Naive B cell (primary cell): ENCODE results near the gene MIA2. TPM values are rescaled to one million over a fixed set of nuclear protein-coding genes. Genes with fewer than 3 reads are reported as not detected.
"Not testable (repeated sequence)": the region's sequence is repeated elsewhere in the genome, so short reads cannot be mapped to it uniquely, and the experiment has no call there.

Source experiments
- ATAC-seq, 2 donors: fragments of 150-1000 bp; cut with Tn5 transposase; 2 replicates each; pipeline ENCODE4 v1.10.0; 2021; ENCODE audit warnings: low read depth in 2 of 2, mild to moderate bottlenecking in 2 of 2, moderate library complexity in 2 of 2
- DNase-seq: peaks from one replicate; pipeline ENCODE4 v3.0.0; 2022
- H3K27ac Mint-ChIP-seq, 6 donors: one replicate each; pipeline ENCODE4 v1.8.0; 2020 to 2022; ENCODE audit warnings: mild to moderate bottlenecking in 6 of 6, mixed read lengths in 6 of 6, moderate library complexity in 5 of 6, inconsistent platforms in 2 of 6
- H3K27me3 Mint-ChIP-seq, 3 donors: one replicate each; pipeline ENCODE4 v1.8.0; 2021 to 2022; ENCODE audit warnings: mixed read lengths in 3 of 3, mild to moderate bottlenecking in 1 of 3
- H3K36me3 Mint-ChIP-seq, 2 donors: one replicate each; pipeline ENCODE4 v1.8.0; 2020 to 2022; ENCODE audit warnings: mixed read lengths in 2 of 2, inconsistent platforms in 1 of 2, mild to moderate bottlenecking in 1 of 2
- H3K4me1 Mint-ChIP-seq, 3 donors: one replicate each; pipeline ENCODE4 v1.8.0; 2020 to 2022; ENCODE audit warnings: mixed read lengths in 3 of 3, inconsistent platforms in 1 of 3, mild to moderate bottlenecking in 1 of 3, moderate library complexity in 1 of 3
- H3K4me3 Mint-ChIP-seq, 8 donors: one replicate each; pipeline ENCODE4 v1.8.0; 2020 to 2022; ENCODE audit warnings: mild to moderate bottlenecking in 8 of 8, mixed read lengths in 8 of 8, moderate library complexity in 8 of 8, inconsistent platforms in 2 of 8
- H3K9me3 Mint-ChIP-seq, 7 donors: one replicate each; pipeline ENCODE4 v1.8.0; 2020 to 2022; ENCODE audit warnings: mixed read lengths in 7 of 7, mild to moderate bottlenecking in 5 of 7, inconsistent platforms in 2 of 7, moderate library complexity in 1 of 7
- polyA plus RNA-seq, 6 donors: library from polyadenylated mRNA; unstranded; fragments of 300-500 nt; fragmentation: Illumina TruSeq; gene quantifications; one replicate each; pipeline ENCODE4 v1.2.3, GENCODE V29; 2021; ENCODE audit warnings: low read depth in 6 of 6

Gene MIA2
- polyA plus RNA-seq, 6 donors from 2014 or later = 16.2 to 27.3 (median 23.7) TPM

GRCh38 chr14:39218171-39218769 lies 15.4 kb upstream of the MIA2 start:
- Mint-ChIP-seq H3K27me3 (peaks cover 0 to 6% (median 0%) of the 10 kb centered on the region in 3 donors), H3K4me3 (no peak overlapping the region), H3K4me1 (peaks cover 0 to 8% (median 6%) of the 10 kb centered on the region in 3 donors), H3K36me3 (no peaks in the 10 kb centered on the region), H3K9me3 (peaks cover 0 to 3% (median 0%) of the 10 kb centered on the region in 7 donors), H3K27ac (no peak overlapping the region)
- no peak for DNase-seq
- no peak for ATAC-seq

DNA sequence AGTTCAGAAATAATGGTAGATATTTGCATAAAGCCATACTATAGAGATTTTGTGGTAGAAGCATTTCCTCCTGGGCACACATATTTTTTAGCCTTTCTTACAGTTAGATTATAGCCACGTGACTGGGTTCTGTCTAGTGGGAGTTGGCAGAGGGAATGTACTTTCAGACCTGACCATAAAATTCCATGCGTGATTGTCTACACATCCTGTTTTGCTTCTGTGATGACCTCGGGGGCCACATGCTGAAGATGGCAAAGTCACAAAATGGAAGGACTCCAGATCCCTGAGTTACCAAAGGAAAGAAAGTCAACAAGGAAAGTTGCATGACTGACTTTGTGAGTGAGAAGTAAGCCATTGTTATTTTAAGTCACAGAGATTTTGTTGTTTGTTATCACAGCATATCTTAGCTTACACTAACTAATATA lies 14.6 kb upstream of the MIA2 start:
- no peak overlapping the region for H3K4me3 Mint-ChIP-seq
- no peak overlapping the region for H3K27ac Mint-ChIP-seq
- peaks cover 0 to 8% (median 6%) of the 10 kb centered on the region in 3 donors for H3K4me1 Mint-ChIP-seq
- H3K9me3 Mint-ChIP-seq = peaks cover 0 to 3% (median 0%) of the 10 kb centered on the region in 7 donors
- peaks cover 0 to 10% (median 5%) of the 10 kb centered on the region in 3 donors for H3K27me3 Mint-ChIP-seq
- ATAC-seq (no peak), DNase-seq (no peak)
- H3K36me3 Mint-ChIP-seq = no peaks in the 10 kb centered on the region

DNA sequence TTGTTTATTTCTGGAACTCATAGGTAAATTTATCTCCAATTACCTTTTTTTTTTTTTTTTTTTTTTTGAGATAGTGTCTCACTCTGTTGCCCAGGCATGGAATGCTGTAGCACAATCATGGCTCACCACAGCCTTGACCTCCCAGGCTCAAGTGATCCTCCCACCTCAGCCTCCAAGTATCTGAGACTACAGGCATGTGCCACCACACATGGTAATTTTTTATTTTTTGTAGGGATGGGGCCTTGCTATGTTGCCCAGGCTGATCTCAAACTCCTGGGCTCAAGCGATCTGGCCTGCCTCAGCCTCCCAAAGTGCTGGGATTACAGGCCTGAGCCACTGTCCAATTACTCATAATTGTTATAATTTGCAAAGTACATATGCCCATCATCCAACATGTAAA lies 13.2 kb upstream of the MIA2 start:
- peaks cover 0 to 12% (median 8%) of the 10 kb centered on the region in 3 donors for H3K27me3 Mint-ChIP-seq
- H3K27ac Mint-ChIP-seq, H3K36me3 Mint-ChIP-seq, H3K4me1 Mint-ChIP-seq, DNase-seq, H3K4me3 Mint-ChIP-seq, H3K9me3 Mint-ChIP-seq, ATAC-seq: not testable (repeated sequence)

DNA sequence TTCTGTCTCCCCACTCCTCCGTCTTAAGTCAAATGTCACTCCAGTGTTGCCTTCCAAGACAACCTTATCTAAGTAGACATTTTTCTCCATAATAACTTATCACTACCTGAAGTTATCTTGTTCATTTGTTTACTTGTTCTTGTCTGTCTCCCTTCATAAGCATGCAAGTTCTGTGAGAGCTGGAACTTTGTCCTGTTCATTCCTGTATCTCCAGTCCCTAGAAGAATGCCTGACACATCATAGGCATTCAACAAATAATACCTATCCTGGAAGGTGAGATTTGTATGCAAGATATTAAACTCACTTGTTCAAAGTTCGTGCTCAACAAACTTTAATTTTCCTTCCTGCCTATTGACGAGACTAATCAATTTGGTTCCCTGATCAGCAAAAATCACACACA lies 5.7 kb upstream of the MIA2 start:
- Mint-ChIP-seq H3K27me3 (peaks cover 0 to 8% (median 8%) of the 10 kb centered on the region in 3 donors), H3K9me3 (no peaks in the 10 kb centered on the region), H3K36me3 (no peaks in the 10 kb centered on the region), H3K4me3 (no peak overlapping the region), H3K27ac (no peak overlapping the region), H3K4me1 (peaks cover 0 to 4% (median 2%) of the 10 kb centered on the region in 3 donors)
- DNase-seq (no peak), ATAC-seq (no peak)

DNA sequence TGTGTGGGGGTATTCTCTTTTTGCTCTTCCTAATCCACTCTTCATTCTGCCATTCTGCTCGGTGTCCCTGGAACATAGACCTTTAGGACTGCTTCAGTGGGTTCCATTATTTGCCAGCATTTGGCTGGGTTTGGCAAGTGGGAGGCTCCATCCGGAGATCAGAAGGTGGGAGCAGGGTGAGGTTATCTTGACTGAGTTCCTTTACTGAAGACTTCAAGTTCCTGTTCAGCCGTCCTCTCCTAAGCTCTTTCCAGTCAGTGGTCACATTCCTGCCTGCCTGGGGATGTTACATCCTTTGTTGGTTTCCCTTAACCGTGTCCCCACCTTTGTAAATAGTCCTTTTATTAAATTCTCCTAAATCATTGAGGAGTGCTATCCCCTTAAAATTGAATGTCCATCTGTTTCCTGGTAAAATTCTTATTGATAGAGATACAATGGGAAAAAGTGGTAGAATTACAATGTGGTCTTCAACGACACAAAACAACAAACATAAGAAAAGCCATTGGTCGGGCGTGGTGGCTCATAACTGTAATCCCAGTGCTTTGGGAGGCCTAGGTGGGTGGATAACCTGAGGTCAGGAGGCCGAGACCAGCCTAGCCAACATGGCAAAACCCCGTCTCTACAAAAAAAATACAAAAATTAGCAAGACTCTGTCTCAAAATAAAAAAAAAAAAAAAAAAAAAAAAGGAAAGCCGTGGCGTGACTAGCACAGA lies 5.0 kb upstream of the MIA2 start:
- DNase-seq (no peak), ATAC-seq (no peak)
- peaks cover 0 to 7% (median 6%) of the 10 kb centered on the region in 3 donors for H3K27me3 Mint-ChIP-seq
- H3K4me1 Mint-ChIP-seq = peaks cover 0 to 5% (median 3%) of the 10 kb centered on the region in 3 donors
- no peaks in the 10 kb centered on the region for H3K36me3 Mint-ChIP-seq
- no peak overlapping the region for H3K27ac Mint-ChIP-seq
- no peak overlapping the region for H3K4me3 Mint-ChIP-seq
- no peaks in the 10 kb centered on the region for H3K9me3 Mint-ChIP-seq

DNA sequence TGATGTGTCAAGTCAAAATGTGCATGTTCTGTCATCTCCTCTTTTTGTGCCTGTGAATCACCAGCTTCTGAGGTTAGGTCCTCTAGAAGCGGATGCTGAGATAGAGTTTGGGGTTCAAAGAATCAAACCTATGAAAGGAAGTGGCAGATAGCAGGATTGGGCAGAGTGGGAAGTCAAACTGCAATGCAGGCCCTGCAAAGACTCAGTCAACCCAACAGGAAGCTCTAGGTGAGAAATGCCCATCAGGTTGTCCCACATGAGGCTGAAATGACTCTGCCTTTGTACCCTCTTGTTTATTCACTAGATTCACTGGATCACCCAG lies 4.5 kb upstream of the MIA2 start:
- Mint-ChIP-seq H3K27ac (no peak overlapping the region), H3K36me3 (no peaks in the 10 kb centered on the region), H3K9me3 (no peaks in the 10 kb centered on the region), H3K4me1 (peaks cover 0 to 5% (median 3%) of the 10 kb centered on the region in 3 donors), H3K27me3 (peaks cover 0 to 2% (median under 1%) of the 10 kb centered on the region in 3 donors), H3K4me3 (no peak overlapping the region)
- ATAC-seq (no peak), DNase-seq (no peak)

DNA sequence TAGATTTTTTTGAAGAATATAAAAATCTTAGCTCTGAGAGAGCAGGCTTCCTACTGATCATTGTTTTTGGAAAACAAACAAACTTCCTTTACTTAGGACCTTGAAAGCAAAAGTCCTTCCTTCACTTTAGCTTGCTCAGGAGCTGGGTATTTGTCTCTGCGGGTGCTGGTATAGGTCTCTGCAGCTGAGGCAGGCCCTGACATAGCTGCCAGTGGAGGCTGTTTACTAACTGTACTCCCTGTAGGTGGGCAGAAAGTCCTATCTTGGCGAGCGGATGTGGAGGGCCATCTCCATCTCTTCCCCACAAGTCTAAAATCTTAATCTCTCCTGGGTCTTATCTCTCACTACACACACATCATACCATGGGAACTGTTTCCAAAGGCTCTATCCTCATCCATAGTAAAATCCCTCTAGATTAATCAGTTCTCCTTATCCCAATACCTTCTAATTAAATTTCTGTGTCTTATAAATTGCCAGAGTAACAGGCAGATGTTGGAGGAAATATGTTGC lies 4.1 kb upstream of the MIA2 start:
- Mint-ChIP-seq H3K4me1 (peaks cover 0 to 5% (median 3%) of the 10 kb centered on the region in 3 donors), H3K27me3 (no peaks in the 10 kb centered on the region), H3K27ac (peak overlapping the region in 1 of 6 donors; percentile 17), H3K4me3 (no peak overlapping the region), H3K36me3 (no peaks in the 10 kb centered on the region), H3K9me3 (no peaks in the 10 kb centered on the region)
- ATAC-seq (no peak), DNase-seq (no peak)

DNA sequence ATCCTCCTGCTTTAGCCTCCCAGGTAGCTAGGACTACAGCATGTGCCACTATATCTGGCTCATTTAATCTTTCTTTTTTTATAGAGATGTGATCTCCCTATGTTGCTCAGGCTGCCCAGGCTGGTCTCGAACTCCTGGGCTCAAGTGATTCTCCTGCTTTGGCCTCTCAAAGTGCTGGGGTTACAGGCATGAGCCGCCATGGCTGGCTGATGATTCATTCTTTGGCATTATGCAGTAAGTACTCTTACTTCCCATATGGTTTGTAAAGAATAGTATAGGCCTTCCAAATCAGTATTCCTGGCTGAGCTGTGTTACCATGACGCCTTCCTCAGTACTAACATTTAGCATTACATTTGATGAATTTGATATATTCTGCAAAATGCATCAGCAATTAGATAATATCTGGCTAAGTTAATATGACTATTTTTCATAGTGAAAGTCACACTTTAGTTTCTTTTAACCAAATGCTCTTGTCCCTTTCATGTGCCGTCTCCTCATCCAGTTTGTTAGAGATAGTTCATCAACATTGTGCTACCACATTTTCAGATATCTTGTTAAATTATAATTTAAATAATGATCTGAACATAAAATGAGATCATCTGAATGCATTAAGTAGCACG lies 3.2 kb upstream of the MIA2 start:
- no peak for DNase-seq
- H3K9me3 Mint-ChIP-seq = no peaks in the 10 kb centered on the region
- peaks cover 0 to 5% (median 3%) of the 10 kb centered on the region in 3 donors for H3K4me1 Mint-ChIP-seq
- H3K4me3 Mint-ChIP-seq = no peak overlapping the region
- no peak overlapping the region for H3K27ac Mint-ChIP-seq
- ATAC-seq = no peak
- H3K27me3 Mint-ChIP-seq = no peaks in the 10 kb centered on the region
- no peaks in the 10 kb centered on the region for H3K36me3 Mint-ChIP-seq

DNA sequence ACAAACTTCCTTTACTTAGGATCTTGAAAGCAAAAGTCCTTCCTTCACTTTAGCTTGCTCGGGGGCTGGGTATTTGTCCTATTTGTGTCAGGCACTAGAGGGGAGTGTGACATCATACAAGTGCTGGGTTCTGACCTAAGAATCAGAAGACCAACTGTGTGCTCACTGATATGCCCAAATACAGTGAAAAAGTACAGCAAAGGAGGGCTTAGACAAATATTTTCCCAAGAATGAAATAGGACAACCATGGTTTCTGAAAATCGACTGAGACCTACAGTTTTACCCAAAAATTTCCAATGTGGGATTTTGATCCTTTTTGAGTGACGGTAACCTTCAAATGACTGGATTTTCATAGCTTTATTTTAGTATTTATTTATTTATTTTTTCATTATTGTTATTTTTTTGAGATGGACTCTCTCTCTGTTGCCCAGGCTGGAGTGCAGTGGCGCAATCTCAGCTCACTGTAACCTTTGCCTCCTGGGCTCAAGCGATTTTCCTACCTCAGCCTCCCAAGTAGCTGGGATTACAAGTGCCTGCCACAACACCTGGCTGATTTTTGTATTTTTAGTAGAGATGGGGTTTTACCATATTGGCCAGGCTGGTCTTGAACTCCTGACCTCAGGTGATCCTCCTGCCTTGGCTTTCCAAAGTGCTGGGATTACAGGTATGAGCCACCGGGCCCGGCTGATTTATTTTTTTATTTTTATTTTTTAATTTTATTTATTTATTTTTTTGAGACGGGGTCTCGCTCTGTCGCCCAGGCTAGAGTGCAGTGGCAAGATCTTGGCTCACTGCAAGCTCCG lies 1.8 kb upstream of the MIA2 start:
- H3K36me3 Mint-ChIP-seq, H3K27me3 Mint-ChIP-seq, H3K9me3 Mint-ChIP-seq, H3K4me3 Mint-ChIP-seq, H3K27ac Mint-ChIP-seq, H3K4me1 Mint-ChIP-seq: not testable (repeated sequence)
- DNase-seq = peak; percentile 22
- ATAC-seq = peak; percentile 55 to 77

GRCh38 chr14:39232554-39233415 lies 930 bp upstream of the MIA2 start:
- Mint-ChIP-seq H3K4me3 (peak overlapping the region in 1 of 8 donors; percentile 47), H3K36me3 (no peaks in the 10 kb centered on the region), H3K27ac (peak overlapping the region in 2 of 6 donors; percentile 86 to 89), H3K4me1 (peaks cover 0 to 5% (median 3%) of the 10 kb centered on the region in 3 donors), H3K9me3 (no peaks in the 10 kb centered on the region), H3K27me3 (no peaks in the 10 kb centered on the region)
- ATAC-seq (no peak), DNase-seq (no peak)

DNA sequence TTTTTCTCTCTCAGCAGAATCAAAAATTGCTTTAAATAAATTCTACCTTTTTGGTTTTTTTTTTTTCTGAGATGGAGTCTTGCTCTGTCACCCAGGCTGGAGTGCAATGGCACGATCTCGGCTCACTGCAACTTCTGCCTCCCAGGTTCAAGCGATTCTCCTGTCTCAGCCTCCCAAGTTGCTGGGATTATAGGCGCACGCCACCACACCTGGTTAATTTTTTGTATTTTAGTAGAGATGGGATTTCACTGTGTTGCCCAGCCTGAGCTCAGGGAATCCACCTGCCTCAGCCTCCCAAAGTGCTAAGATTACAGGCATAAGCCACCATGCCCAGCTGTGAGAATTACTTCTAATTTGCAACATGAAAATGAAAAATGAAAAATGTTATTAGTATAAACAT lies 1.3 kb downstream of the MIA2 start:
- H3K9me3 Mint-ChIP-seq, H3K27me3 Mint-ChIP-seq, H3K27ac Mint-ChIP-seq, DNase-seq, H3K4me3 Mint-ChIP-seq, H3K4me1 Mint-ChIP-seq, H3K36me3 Mint-ChIP-seq, ATAC-seq: not testable (repeated sequence)

- DNase-seq, H3K27me3 Mint-ChIP-seq, H3K36me3 Mint-ChIP-seq, H3K4me3 Mint-ChIP-seq, H3K27ac Mint-ChIP-seq, ATAC-seq, H3K4me1 Mint-ChIP-seq, H3K9me3 Mint-ChIP-seq: not testable (repeated sequence)
Measured at GRCh38 chr14:39235466-39235865, 1.8 kb downstream of the MIA2 start.

- no peak overlapping the region for H3K4me3 Mint-ChIP-seq
- no peak for DNase-seq
- H3K36me3 Mint-ChIP-seq = no peaks in the 10 kb centered on the region
- H3K4me1 Mint-ChIP-seq = no peaks in the 10 kb centered on the region
- no peak for ATAC-seq
- H3K27me3 Mint-ChIP-seq = no peaks in the 10 kb centered on the region
- H3K27ac Mint-ChIP-seq = no peak overlapping the region
- H3K9me3 Mint-ChIP-seq = no peaks in the 10 kb centered on the region
Measured at GRCh38 chr14:39240769-39241168, 7.1 kb downstream of the MIA2 start.
